Ishikawa (cell line): ENCODE measurements around the gene NPAS3.

Source experiments
- CEBPB ChIP-seq: IDR thresholded peaks from 2 replicates; pipeline ENCODE4 v1.6.1; 2012
- EP300 ChIP-seq: IDR thresholded peaks from 2 replicates; pipeline ENCODE4 v1.6.1; 2012; ENCODE audit warnings: borderline replicate concordance

DNA sequence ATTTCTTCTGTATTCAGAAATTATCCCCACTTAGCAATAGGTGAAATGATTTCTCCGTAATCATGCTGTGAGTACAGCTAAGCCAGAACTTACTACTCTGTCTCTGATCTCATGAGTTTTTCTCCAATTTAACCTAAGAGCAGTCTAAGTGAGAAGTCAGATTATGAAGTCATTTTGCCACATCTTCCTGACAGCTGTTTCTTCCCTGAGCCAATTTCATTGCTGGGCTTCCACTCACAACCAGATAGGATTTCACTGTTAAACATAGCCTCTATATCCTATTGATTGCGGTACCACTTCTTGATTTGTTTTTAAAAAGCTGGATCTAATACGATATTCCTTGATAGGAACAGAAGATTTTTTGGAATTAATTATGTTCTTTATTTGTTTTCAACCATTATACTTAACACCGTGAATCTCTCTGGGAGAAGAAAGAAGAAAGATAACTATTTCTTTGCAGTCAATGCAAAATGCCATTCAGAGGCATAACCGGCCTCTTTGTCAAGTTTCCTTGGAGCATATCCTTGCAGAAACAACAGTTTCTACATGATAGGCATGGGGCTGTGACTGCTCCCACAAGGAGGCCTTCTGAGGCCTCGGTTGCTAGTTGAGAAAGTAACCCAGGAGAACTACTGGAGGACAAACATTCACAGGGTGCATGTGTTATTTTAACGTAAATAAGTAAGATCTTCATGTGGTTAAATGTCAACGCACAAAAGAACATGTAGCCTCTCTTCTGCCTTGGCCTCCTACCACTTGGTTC is 212.2 kb downstream of the NPAS3 start:
- no peak for TF ChIP-seq EP300
- TF ChIP-seq CEBPB, result no peak
